H1 (cell line): ENCODE measurements around the gene NOSIP. TPM values are rescaled to one million over a fixed set of nuclear protein-coding genes. Genes with fewer than 3 reads are reported as not detected.

ENCODE experiments used
- CTCF ChIA-PET: fragments of 300-600 bp; sonication (Branson Sonifier 250); formaldehyde crosslinking; loops from one replicate; lab custom pipeline; 2021; ENCODE audit not compliant: partially characterized antibody; lab: Charles Lee
- POLR2A ChIA-PET: fragments of 300-600 bp; sonication (Branson Sonifier 250); formaldehyde crosslinking; loops from one replicate; lab custom pipeline; 2021; ENCODE audit warnings: inconsistent platforms; ENCODE audit not compliant: partially characterized antibody; lab: Charles Lee
- DNase-seq, 2 experiments: peaks; one replicate each; pipeline versions ENCODE4 v3.0.0 to v3.0.0-alpha.2; 2010 to 2022; ENCODE audit warnings: low spot score in 2 of 2, low read depth in 1 of 2, mixed read lengths in 1 of 2
- FAIRE-seq: peaks from 2 replicates; lab custom pipeline; 2011; peaks lifted over from hg19 to GRCh38; lab: Jason Lieb, UNC
- H2AFZ ChIP-seq: 2 replicates; pipeline ENCODE4 v1.8.1; 2012; ENCODE audit warnings: low read length, inconsistent platforms
- H2AK5ac ChIP-seq: 2 replicates; pipeline ENCODE4 v1.6.1; 2013; ENCODE audit warnings: low read depth, low read length
- H2BK120ac ChIP-seq: replicated peaks from 2 replicates; pipeline ENCODE3; 2013; ENCODE audit warnings: low read depth, low read length, inconsistent platforms
- H2BK12ac ChIP-seq: 2 replicates; pipeline ENCODE4 v1.6.1; 2013; ENCODE audit warnings: low read depth, low read length
- H2BK15ac ChIP-seq: 2 replicates; pipeline ENCODE4 v1.6.1; 2013; ENCODE audit warnings: low read length
- H2BK20ac ChIP-seq: 2 replicates; pipeline ENCODE4 v1.6.1; 2013; ENCODE audit warnings: low read length
- H2BK5ac ChIP-seq: 2 replicates; pipeline ENCODE4 v1.6.1; 2013; ENCODE audit warnings: low read depth, low read length
- H3K14ac ChIP-seq: 2 replicates; pipeline ENCODE4 v1.6.1; 2013; ENCODE audit warnings: inconsistent platforms; ENCODE audit not compliant: insufficient read length
- H3K18ac ChIP-seq: 2 replicates; pipeline ENCODE4 v1.6.1; 2013; ENCODE audit warnings: low read length; ENCODE audit errors: extremely low read depth
- H3K23ac ChIP-seq: 2 replicates; pipeline ENCODE4 v1.6.1; 2013; ENCODE audit warnings: inconsistent platforms; ENCODE audit not compliant: insufficient read length
- H3K23me2 ChIP-seq: 2 replicates; pipeline ENCODE4 v1.6.1; 2013; ENCODE audit warnings: low read depth, low read length
- H3K27ac ChIP-seq: 2 replicates; pipeline ENCODE4 v1.6.1; 2011; ENCODE audit warnings: low read depth, low read length, inconsistent platforms
- H3K27me3 ChIP-seq, 4 experiments: replicated peaks in 1 of 4; 1 replicate in 1 of 4; 2 replicates in 3 of 4; pipeline versions ENCODE4 v1.6.1 to v1.8.1; 2011 to 2013; ENCODE audit warnings: low read length in 3 of 4, mild to moderate bottlenecking in 3 of 4, inconsistent platforms in 2 of 4, mixed read lengths in 2 of 4, moderate library complexity in 1 of 4; ENCODE audit not compliant: control insufficient read depth in 3 of 4, insufficient read depth in 3 of 4; ENCODE audit errors: extremely low read depth in 1 of 4
- H3K36me3 ChIP-seq, 4 experiments: 2 replicates each; pipeline versions ENCODE4 v1.6.1 to v1.8.1; 2011 to 2013; ENCODE audit warnings: mild to moderate bottlenecking in 4 of 4, low read length in 3 of 4, moderate library complexity in 2 of 4, control low read depth in 1 of 4, inconsistent platforms in 1 of 4; ENCODE audit not compliant: insufficient read depth in 4 of 4, control insufficient read depth in 2 of 4
- H3K4ac ChIP-seq: replicated peaks from 2 replicates; pipeline ENCODE3; 2013; ENCODE audit warnings: low read length, low read depth, mixed read lengths, inconsistent platforms; ENCODE audit not compliant: insufficient read length
- H3K4me1 ChIP-seq, 4 experiments: replicated peaks in 1 of 4; 1 replicate in 1 of 4; 2 replicates in 3 of 4; pipeline versions ENCODE4 v1.6.1 to v1.8.1; 2011 to 2013; ENCODE audit warnings: low read length in 3 of 4, inconsistent platforms in 2 of 4, mixed read lengths in 1 of 4; ENCODE audit not compliant: insufficient read depth in 4 of 4, control insufficient read depth in 3 of 4
- H3K4me2 ChIP-seq, 2 experiments: 2 replicates each; pipeline versions ENCODE4 v1.6.1 to v1.8.1; 2011 to 2013; ENCODE audit warnings: low read depth in 2 of 2, low read length in 2 of 2, control low read depth in 1 of 2, inconsistent platforms in 1 of 2, mild to moderate bottlenecking in 1 of 2; ENCODE audit not compliant: insufficient read depth in 1 of 2
- H3K4me3 ChIP-seq, 4 experiments: fragments of 200-600, 300-600 bp in 1 of 4; sonication (generic), shearing (Covaris generic), sonication (Bioruptor Twin) in 1 of 4; 2 replicates each; pipeline versions ENCODE4 v1.5.1 to v1.8.1; 2011 to 2016; ENCODE audit warnings: low read length in 4 of 4, low read depth in 3 of 4, control low read depth in 2 of 4, inconsistent platforms in 2 of 4, mild to moderate bottlenecking in 2 of 4, mixed read lengths in 1 of 4, moderate library complexity in 1 of 4; ENCODE audit not compliant: insufficient read depth in 2 of 4; ENCODE audit errors: extremely low read depth in 1 of 4
- H3K56ac ChIP-seq: replicated peaks from 2 replicates; pipeline ENCODE3; 2013; ENCODE audit warnings: low read depth, mild to moderate bottlenecking, mixed read lengths, low read length, inconsistent platforms; ENCODE audit not compliant: insufficient read length
- H3K79me1 ChIP-seq: 2 replicates; pipeline ENCODE4 v1.6.1; 2013; ENCODE audit warnings: low read depth, low read length, control low read depth
- H3K79me2 ChIP-seq, 2 experiments: 2 replicates each; pipeline versions ENCODE4 v1.6.1 to v1.8.1; 2012 to 2013; ENCODE audit warnings: low read length in 2 of 2, mild to moderate bottlenecking in 2 of 2, inconsistent platforms in 1 of 2; ENCODE audit not compliant: insufficient read depth in 2 of 2, control insufficient read depth in 1 of 2
- H3K9ac ChIP-seq, 4 experiments: replicated peaks in 1 of 4; 1 replicate in 1 of 4; 2 replicates in 3 of 4; pipeline versions ENCODE4 v1.6.1 to v1.8.1; 2011 to 2013; ENCODE audit warnings: low read depth in 3 of 4, low read length in 3 of 4, control low read depth in 2 of 4, mild to moderate bottlenecking in 2 of 4, moderate library complexity in 2 of 4, inconsistent platforms in 1 of 4; ENCODE audit errors: extremely low read depth in 1 of 4
- H3K9me3 ChIP-seq, 2 experiments: 2 replicates each; pipeline versions ENCODE4 v1.6.1 to v1.8.1; 2012 to 2013; ENCODE audit warnings: mild to moderate bottlenecking in 2 of 2, moderate library complexity in 2 of 2, control low read depth in 1 of 2, inconsistent platforms in 1 of 2, low read depth in 1 of 2, low read length in 1 of 2, mixed read lengths in 1 of 2; ENCODE audit not compliant: insufficient read depth in 2 of 2
- H4K20me1 ChIP-seq, 2 experiments: replicated peaks in 1 of 2; 2 replicates each; pipeline versions ENCODE3 to v1.8.1; 2011 to 2013; ENCODE audit warnings: inconsistent platforms in 2 of 2, low read length in 2 of 2, mild to moderate bottlenecking in 1 of 2; ENCODE audit not compliant: insufficient read depth in 2 of 2, control insufficient read depth in 1 of 2
- H4K5ac ChIP-seq: 2 replicates; pipeline ENCODE4 v1.6.1; 2013; ENCODE audit warnings: low read length, low read depth, mixed read lengths, inconsistent platforms; ENCODE audit not compliant: insufficient read length
- H4K8ac ChIP-seq: 2 replicates; pipeline ENCODE4 v1.8.0; 2013; ENCODE audit warnings: mild to moderate bottlenecking, moderate library complexity, low read length, inconsistent platforms; ENCODE audit not compliant: insufficient read depth; ENCODE audit errors: extremely low read depth
- H4K91ac ChIP-seq: replicated peaks from 2 replicates; pipeline ENCODE3; 2013; ENCODE audit warnings: low read length, mixed read lengths, inconsistent platforms; ENCODE audit not compliant: insufficient read length
- ATF3 ChIP-seq: IDR thresholded peaks from 2 replicates; pipeline ENCODE4 v1.6.1; 2011; ENCODE audit warnings: low read depth, mild to moderate bottlenecking, low read length; ENCODE audit not compliant: insufficient read depth
- BRCA1 ChIP-seq: IDR thresholded peaks from 2 replicates; pipeline ENCODE4 v1.6.1; 2012; ENCODE audit warnings: low read depth, low read length, improper control_type of control experiment
- CHD1 ChIP-seq: IDR thresholded peaks from 2 replicates; pipeline ENCODE4 v1.6.1; 2012; ENCODE audit warnings: low read depth, low read length, improper control_type of control experiment
- HDAC6 ChIP-seq: IDR thresholded peaks from one replicate; pipeline ENCODE4 v1.7.1; 2012; ENCODE audit warnings: low read depth, mild to moderate bottlenecking, inconsistent platforms, low read length, moderate library complexity
- KDM1A ChIP-seq: fragments of 200-600, 300-600 bp; sonication (generic); IDR thresholded peaks from 2 replicates; pipeline ENCODE4 v1.7.1; 2016; ENCODE audit warnings: mild to moderate bottlenecking, low read length, borderline replicate concordance
- MAFK ChIP-seq: IDR thresholded peaks from 2 replicates; pipeline ENCODE4 v1.6.1; 2012; ENCODE audit warnings: low read depth, mild to moderate bottlenecking, improper control_type of control experiment, low read length
- RAD21 ChIP-seq, 2 experiments: IDR thresholded peaks in 1 of 2; conservative IDR thresholded peaks in 1 of 2; 2 replicates each; pipeline ENCODE4 v1.6.1; 2011; ENCODE audit warnings: low read depth in 2 of 2, low read length in 2 of 2, improper control_type of control experiment in 1 of 2, inconsistent platforms in 1 of 2, mild to moderate bottlenecking in 1 of 2, moderate library complexity in 1 of 2
- SAP30 ChIP-seq: fragments of 300-600 bp; sonication (generic); IDR thresholded peaks from 2 replicates; pipeline ENCODE4 v1.7.1; 2012; ENCODE audit warnings: low read length, moderate library complexity, mild to moderate bottlenecking, inconsistent platforms; ENCODE audit not compliant: insufficient read depth, insufficient replicate concordance
- SP1 ChIP-seq: IDR thresholded peaks from 2 replicates; pipeline ENCODE4 v1.6.1; 2011; ENCODE audit warnings: low read depth, low read length
- SP2 ChIP-seq: IDR thresholded peaks from 2 replicates; pipeline ENCODE4 v1.6.1; 2012; ENCODE audit warnings: mild to moderate bottlenecking, low read length, inconsistent platforms
- TBP ChIP-seq: IDR thresholded peaks from 2 replicates; pipeline ENCODE4 v1.6.1; 2011; ENCODE audit warnings: low read depth, low read length, improper control_type of control experiment
- WGBS, 2 experiments: shearing (Covaris generic) in 1 of 2; methylation state at CpG; one replicate each; pipeline versions ENCODE4 v1.1.6 to v1.1.7; 2013 to 2015; ENCODE audit warnings: low lambda C conversion rate in 2 of 2, mixed read lengths in 2 of 2, inconsistent platforms in 1 of 2, low coverage in 1 of 2, missing lambda C conversion rate in 1 of 2; ENCODE audit not compliant: insufficient replicate concordance in 2 of 2, insufficient coverage in 1 of 2, insufficient read length in 1 of 2; ENCODE audit errors: extremely low coverage in 1 of 2, missing lambda C conversion rate in 1 of 2; 5-methylcytosine and 5-hydroxymethylcytosine counted together
- polyA plus RNA-seq, 7 experiments: library from polyadenylated mRNA; depleted of rRNA in 3 of 7; stranded (reverse) in 5 of 7; unstranded in 2 of 7; fragments of >200 nt in 5 of 7; fragments of 200-250 nt in 2 of 7; gene quantifications; 1 replicate in 5 of 7; 2 replicates in 1 of 7; 4 replicates in 1 of 7; pipeline versions ENCODE4 v1.2.1 to v1.2.3, GENCODE V29; 2011 to 2013; ENCODE audit warnings: missing spikeins in 2 of 7, mixed read lengths in 2 of 7
- total RNA-seq: library from RNA; stranded (reverse); fragmentation: NEBNext Ultra II Directional; extraction: Animal tissue kit (Norgen Biotek cat#: 25700); gene quantifications from 2 replicates; pipeline ENCODE4 v1.2.1, GENCODE V29; 2021

NOSIP gene
- total and polyA plus RNA-seq, 2 of the 8 experiments (the other 6 are each of a cell fraction or from before 2014, with no cell fraction given), result 85.1 to 192 TPM

DNA sequence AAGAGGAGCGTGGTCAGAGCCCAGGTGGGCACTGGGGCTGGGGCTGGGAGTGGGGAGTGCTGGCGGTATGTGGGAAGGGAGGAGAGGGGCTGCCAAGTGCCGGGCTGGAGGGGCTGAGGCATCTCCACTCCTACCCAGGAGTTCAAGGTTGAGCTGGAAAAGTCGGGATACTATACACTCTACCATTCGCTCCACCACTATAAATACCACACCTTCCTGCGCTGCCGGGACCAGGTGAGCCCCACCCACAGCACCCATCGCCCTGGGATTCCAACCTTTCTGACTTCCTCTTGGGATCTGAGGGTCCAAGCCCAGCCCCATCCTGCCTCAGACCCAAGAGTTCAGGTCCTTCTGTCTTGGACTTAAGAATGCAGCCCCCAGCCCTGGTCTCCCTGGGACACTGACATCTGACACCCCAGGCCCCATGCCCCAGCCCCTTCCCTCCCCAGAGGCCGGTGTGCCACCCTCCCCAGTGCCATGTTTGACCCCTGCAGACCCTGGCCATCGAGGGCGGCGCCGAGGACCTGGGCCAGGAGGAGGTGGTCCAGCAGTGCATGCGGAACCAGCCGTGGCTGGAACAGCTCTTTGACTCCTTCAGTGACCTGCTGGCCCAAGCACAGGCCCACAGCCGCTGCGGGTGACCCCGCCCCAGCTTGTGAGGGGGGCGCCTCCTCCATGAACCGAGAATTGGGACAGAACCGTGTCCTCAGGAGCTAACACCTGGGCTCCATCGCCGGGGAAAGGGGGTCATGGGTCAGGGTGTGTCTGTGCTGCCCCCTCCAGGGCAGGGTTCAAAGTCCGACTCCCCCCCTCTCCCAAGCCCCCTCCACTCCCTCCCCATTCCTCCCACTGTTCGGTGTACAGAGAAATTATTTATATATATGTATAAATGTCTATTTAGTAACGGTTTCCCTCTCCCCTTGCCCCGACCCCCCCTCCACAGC lies 44.9 kb upstream of the NOSIP start:
- Histone ChIP-seq H3K4me1 (no peaks in the 10 kb centered on the region), H2BK5ac (no peak overlapping the region), H2BK20ac (no peak overlapping the region), H4K8ac (peak overlapping the region; percentile 57; the same call in 1 of the 2 replicates), H3K23me2 (no peaks in the 10 kb centered on the region), H3K36me3 (peaks cover 5 to 38% (median 16%) of the 10 kb centered on the region in 4 experiments; a peak in 7 of 8 replicates), H3K9me3 (no peaks in the 10 kb centered on the region), H2AK5ac (no peak overlapping the region), H3K4ac (no peak overlapping the region), H3K79me1 (no peaks in the 10 kb centered on the region; the same call in 1 of the 2 replicates), H3K14ac (no peak overlapping the region), H2BK15ac (no peak overlapping the region), H2BK120ac (no peak overlapping the region), H3K27me3 (no peaks in the 10 kb centered on the region), H3K18ac (no peak overlapping the region), H3K56ac (no peak overlapping the region), H4K5ac (no peak overlapping the region), H3K9ac (no peak overlapping the region), H3K4me2 (no peak overlapping the region), H4K91ac (no peak overlapping the region), H3K79me2 (no peaks in the 10 kb centered on the region), H4K20me1 (peaks cover 3 to 12% of the 10 kb centered on the region in 2 experiments), H3K23ac (no peak overlapping the region), H2AFZ (no peak overlapping the region), H2BK12ac (no peak overlapping the region), H3K4me3 (no peak overlapping the region), H3K27ac (no peak overlapping the region)
- WGBS, 2 experiments, result 95% methylated on average over 17 of the region's 27 CpGs; no CpG with 5 or more reads in 1 of the 2 experiments
- CTCF ChIA-PET, result interaction anchor here (0.6 to 1.5 kb wide), 3 partner anchors 36 to 55 kb away, joined by 3 read pairs; no protein-coding TSS in a partner anchor
- DNase-seq, result no peak
- no peak for FAIRE-seq
- POLR2A ChIA-PET, result interaction anchor here (0.7 to 50.7 kb wide), 7 partner anchors 10 to 51 kb away, joined by 3 to 840 read pairs (median 4); partner anchors contain the start of genes PRMT1, PRR12 and RRAS
- TF ChIP-seq ATF3 (no peak), SP1 (no peak), RAD21 (IDR thresholded peaks at IDR 0.05 in 1 of 2, conservative IDR thresholded peaks at IDR 0.05 in 1 of 2; ENCODE audit: low read depth in 2 of 2, low read length in 2 of 2) (no peak), KDM1A (no peak), MAFK (no peak), CHD1 (no peak), BRCA1 (no peak), SP2 (no peak), HDAC6 (no peak), TBP (no peak), SAP30 (no peak)
